Measurements from ENCODE around the gene DPP4. TPM values are rescaled to one million over a fixed set of nuclear protein-coding genes. Genes with fewer than 3 reads are reported as not detected.

DPP4 gene
- total and polyA plus RNA-seq, 7 donors = 1.2 to 11.9 (median 6.9) TPM

- 23 to 52% methylated on average over 5 of the region's 5 CpGs for WGBS, 2 donors
- intact Hi-C loops (cut with DNase I) = no loop called here
Observed at GRCh38 chr2:161947836-161948235, 126.2 kb downstream of the DPP4 start.

GRCh38 chr2:161947406-161947805 is 126.6 kb downstream of the DPP4 start:
- DNase-seq = no peak
- WGBS, 2 donors = 66 to 78% methylated on average over 3 of the region's 3 CpGs
- TF ChIP-seq POLR2A (IDR thresholded peaks at IDR 0.05) = no peak
- H3K4me3 ChIP-seq = no peak overlapping the region
- H3K9me3 ChIP-seq = no peaks in the 10 kb centered on the region
- no peaks in the 10 kb centered on the region for H3K27me3 ChIP-seq
- intact Hi-C loops (cut with DNase I) = no loop called here
- no peaks in the 10 kb centered on the region for H3K36me3 ChIP-seq
- no peak overlapping the region for H3K27ac ChIP-seq
- H3K4me1 ChIP-seq = no peaks in the 10 kb centered on the region

More at GRCh38 chr2:161947836-161948235, 126.2 kb downstream of the DPP4 start:
- H3K4me1 ChIP-seq = no peaks in the 10 kb centered on the region
- no peak for DNase-seq
- H3K27me3 ChIP-seq = no peaks in the 10 kb centered on the region
- H3K9me3 ChIP-seq = no peaks in the 10 kb centered on the region
- no peak overlapping the region for H3K27ac ChIP-seq
- TF ChIP-seq EP300 (IDR thresholded peaks at IDR 0.05) (no peak), POLR2AphosphoS5 (IDR thresholded peaks at IDR 0.05) (no peak), CTCF (IDR thresholded peaks at IDR 0.05) (no peak), POLR2A (IDR thresholded peaks at IDR 0.05) (no peak)
- H3K36me3 ChIP-seq = no peaks in the 10 kb centered on the region
- no peak overlapping the region for H3K4me3 ChIP-seq

- WGBS, 2 donors = 6 to 32% methylated on average over 3 of the region's 3 CpGs
- no peaks in the 10 kb centered on the region for H3K27me3 ChIP-seq
- intact Hi-C loops (cut with DNase I) = no loop called here
- no peak for DNase-seq
- H3K36me3 ChIP-seq = no peaks in the 10 kb centered on the region
- no peak overlapping the region for H3K27ac ChIP-seq
- TF ChIP-seq EP300 (IDR thresholded peaks at IDR 0.05) = no peak
- TF ChIP-seq CTCF (IDR thresholded peaks at IDR 0.05) = peak in 2 of 4 experiments; percentile 13 to 40
- no peak for TF ChIP-seq POLR2A (IDR thresholded peaks at IDR 0.05)
- no peaks in the 10 kb centered on the region for H3K4me1 ChIP-seq
- H3K4me3 ChIP-seq = no peak overlapping the region
- no peaks in the 10 kb centered on the region for H3K9me3 ChIP-seq
Observed at GRCh38 chr2:161946489-161947107, 127.4 kb downstream of the DPP4 start.

- intact Hi-C loops (cut with DNase I) = no loop called here
- 73 to 90% methylated on average over 2 of the region's 2 CpGs for WGBS, 2 donors
- H3K9me3 ChIP-seq = no peaks in the 10 kb centered on the region
- no peak overlapping the region for H3K4me3 ChIP-seq
- H3K27ac ChIP-seq = no peak overlapping the region
- no peak for DNase-seq
- no peaks in the 10 kb centered on the region for H3K36me3 ChIP-seq
- no peaks in the 10 kb centered on the region for H3K4me1 ChIP-seq
- no peak for TF ChIP-seq POLR2A (IDR thresholded peaks at IDR 0.05)
- TF ChIP-seq CTCF (IDR thresholded peaks at IDR 0.05) = no peak
- TF ChIP-seq EP300 (IDR thresholded peaks at IDR 0.05) = no peak
- no peak for TF ChIP-seq POLR2AphosphoS5 (IDR thresholded peaks at IDR 0.05)
- no peaks in the 10 kb centered on the region for H3K27me3 ChIP-seq
Observed at GRCh38 chr2:161943011-161943410, 131.0 kb downstream of the DPP4 start.

Small RNA genes lying within 50 kb of the gene (small RNA-seq; reads per million reads assigned to genes)
- gene TIMM8AP1 = 0 reads per million in 3 donors

Other genes with a start within 250 kb of the DPP4 start
- not detected for gene GCG, start 78.0 kb upstream of the DPP4 start, total RNA-seq
- gene GCG, start 78.0 kb upstream of the DPP4 start, polyA plus RNA-seq = 10 to 100 TPM in 2 of 3 donors, 1 to 10 TPM in 1; 9.0 to 26.6 (median 10.6) TPM
- gene FAP, start 169.2 kb upstream of the DPP4 start, total RNA-seq = 10 to 100 TPM; 12.7 to 35.7 (median 22.4) TPM
- 1 to 10 TPM in 1 of 3 donors, not detected in 2; 2.2 TPM for gene FAP, start 169.2 kb upstream of the DPP4 start, polyA plus RNA-seq
- gene IFIH1, start 244.5 kb upstream of the DPP4 start, total RNA-seq = 10 to 100 TPM in 3 of 4 donors, 1 to 10 TPM in 1; 8.8 to 14.6 (median 11.1) TPM
- gene IFIH1, start 244.5 kb upstream of the DPP4 start, polyA plus RNA-seq = 10 to 100 TPM in 2 of 3 donors, 1 to 10 TPM in 1; 9.0 to 16.0 (median 12.0) TPM